ENCODE data around the gene KIAA1614. TPM values are rescaled to one million over a fixed set of nuclear protein-coding genes. Genes with fewer than 3 reads are reported as not detected.

Gene KIAA1614
- total and polyA plus RNA-seq, 10 of the 15 experiments (the other 5 are each of a cell fraction or from before 2014, with no cell fraction given): 0.03 to 1.0 (median 0.26) TPM; not detected in 1

DNA sequence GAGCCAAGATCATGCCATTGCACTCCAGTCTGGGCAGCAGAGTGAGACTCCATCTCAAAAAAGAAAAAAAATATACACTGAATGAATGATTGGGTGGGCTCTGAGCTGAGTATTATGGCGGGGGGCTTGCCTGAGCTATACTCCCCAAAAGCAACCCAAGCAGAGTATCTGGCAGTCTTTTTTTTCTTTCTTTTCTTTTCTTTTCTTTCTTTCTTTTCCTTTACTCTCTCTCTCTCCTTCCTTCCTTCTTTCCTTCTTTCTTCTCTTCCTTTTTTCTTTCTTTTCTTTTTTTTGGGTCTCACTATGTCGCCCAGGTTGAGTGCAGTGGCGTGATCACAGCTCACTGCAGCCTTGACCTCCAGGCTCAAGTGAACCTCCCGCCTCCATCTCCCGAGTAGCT is 27.7 kb downstream of the KIAA1614 start (continued):
- TF ChIP-seq RB1 (IDR thresholded peaks at IDR 0.05; ENCODE audit: borderline replicate concordance): no peak

DNA sequence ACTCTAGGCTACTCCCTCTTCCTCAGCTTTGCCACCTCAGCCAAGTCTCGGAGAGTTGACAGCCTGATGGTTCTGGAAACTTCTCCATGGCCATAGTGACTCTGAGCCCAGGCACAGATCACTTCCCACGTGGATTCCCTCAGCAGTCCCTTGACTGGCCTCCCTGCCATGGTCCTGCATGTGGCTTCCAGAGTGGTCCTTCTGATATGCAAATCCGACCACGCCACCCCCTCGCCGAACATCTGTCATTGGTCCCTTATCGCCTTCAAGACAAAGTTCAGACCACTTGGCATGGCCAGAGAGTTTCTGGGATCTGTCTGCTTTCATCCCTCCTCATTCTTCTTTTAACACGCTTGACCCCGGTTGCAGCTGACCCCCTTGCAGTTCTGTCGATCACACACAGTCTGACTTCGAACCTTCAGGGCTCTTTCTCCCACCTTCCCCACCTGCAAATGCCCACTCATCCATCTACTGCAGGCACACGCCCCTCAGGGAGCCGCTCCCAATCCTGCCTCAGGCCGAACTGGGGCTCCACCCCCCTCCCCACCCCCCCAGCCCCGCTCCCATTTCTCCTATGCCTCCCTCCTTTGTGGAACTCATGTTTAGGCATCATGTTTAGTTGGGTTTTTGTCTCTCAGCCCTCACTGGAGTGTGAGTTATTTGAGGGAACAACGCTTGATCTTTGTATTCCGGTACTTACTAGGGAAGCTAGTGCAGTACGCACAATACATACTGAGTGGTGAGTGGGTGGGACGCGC is 29.0 kb downstream of the KIAA1614 start:
- Histone ChIP-seq H4K20me1 (ENCODE audit: control insufficient read depth, insufficient read depth) (no peaks in the 10 kb centered on the region), H3K9me3 (replicated peaks; ENCODE audit: control insufficient read depth, insufficient read depth, low read length) (peaks cover 5% of the 10 kb centered on the region; the same call in 2 of the 3 replicates), H2AFZ (ENCODE audit: control insufficient read depth, low read depth, low read length) (no peak overlapping the region), H3K79me2 (ENCODE audit: control insufficient read depth, insufficient read depth, low read length) (no peaks in the 10 kb centered on the region), H3K4me3 (no peak overlapping the region), H3K27ac (ENCODE audit: control insufficient read depth, insufficient read depth) (no peak overlapping the region), H3K9ac (ENCODE audit: control insufficient read depth, insufficient read depth, low read length) (no peak overlapping the region), H3K4me2 (ENCODE audit: control insufficient read depth, insufficient read depth) (no peak overlapping the region), H3K4me1 (ENCODE audit: control insufficient read depth, insufficient read depth, low read length) (no peaks in the 10 kb centered on the region; the same call in 1 of the 2 replicates), H3K27me3 (replicated peaks in 1 of 2; ENCODE audit: control insufficient read depth in 2 of 2, insufficient read depth in 2 of 2, low read length in 1 of 2) (no peaks in the 10 kb centered on the region), H3K36me3 (ENCODE audit: control insufficient read depth in 2 of 2, insufficient read depth in 2 of 2, low read length in 1 of 2) (no peaks in the 10 kb centered on the region; a peak in 1 of 4 replicates)
- ATAC-seq (no peak), DNase-seq (ENCODE audit: low read depth, low spot score) (no peak), FAIRE-seq (no peak)
- BruUV-seq (replicated peaks): no TSS peak
- POLR2A ChIA-PET: no interaction called here
- SMC1A ChIA-PET (ENCODE audit: uncharacterized antibody, unreplicated experiment): no interaction called here
- intact Hi-C loops (cut with micrococcal nuclease; ENCODE audit: unreplicated experiment): no loop called here
- RAD21 ChIA-PET (ENCODE audit: unreplicated experiment): no interaction called here
- CTCF ChIA-PET: interaction anchor here (1.3 kb wide), 1 partner anchor 21 kb away, joined by 3 read pairs; no protein-coding TSS in a partner anchor
- in situ Hi-C loops (cut with MboI): no loop called here
- WGBS (ENCODE audit: insufficient coverage, insufficient replicate concordance, low lambda C conversion rate, missing lambda C conversion rate): 74% methylated on average over 20 of the region's 20 CpGs
- TF ChIP-seq, protein P1, sequence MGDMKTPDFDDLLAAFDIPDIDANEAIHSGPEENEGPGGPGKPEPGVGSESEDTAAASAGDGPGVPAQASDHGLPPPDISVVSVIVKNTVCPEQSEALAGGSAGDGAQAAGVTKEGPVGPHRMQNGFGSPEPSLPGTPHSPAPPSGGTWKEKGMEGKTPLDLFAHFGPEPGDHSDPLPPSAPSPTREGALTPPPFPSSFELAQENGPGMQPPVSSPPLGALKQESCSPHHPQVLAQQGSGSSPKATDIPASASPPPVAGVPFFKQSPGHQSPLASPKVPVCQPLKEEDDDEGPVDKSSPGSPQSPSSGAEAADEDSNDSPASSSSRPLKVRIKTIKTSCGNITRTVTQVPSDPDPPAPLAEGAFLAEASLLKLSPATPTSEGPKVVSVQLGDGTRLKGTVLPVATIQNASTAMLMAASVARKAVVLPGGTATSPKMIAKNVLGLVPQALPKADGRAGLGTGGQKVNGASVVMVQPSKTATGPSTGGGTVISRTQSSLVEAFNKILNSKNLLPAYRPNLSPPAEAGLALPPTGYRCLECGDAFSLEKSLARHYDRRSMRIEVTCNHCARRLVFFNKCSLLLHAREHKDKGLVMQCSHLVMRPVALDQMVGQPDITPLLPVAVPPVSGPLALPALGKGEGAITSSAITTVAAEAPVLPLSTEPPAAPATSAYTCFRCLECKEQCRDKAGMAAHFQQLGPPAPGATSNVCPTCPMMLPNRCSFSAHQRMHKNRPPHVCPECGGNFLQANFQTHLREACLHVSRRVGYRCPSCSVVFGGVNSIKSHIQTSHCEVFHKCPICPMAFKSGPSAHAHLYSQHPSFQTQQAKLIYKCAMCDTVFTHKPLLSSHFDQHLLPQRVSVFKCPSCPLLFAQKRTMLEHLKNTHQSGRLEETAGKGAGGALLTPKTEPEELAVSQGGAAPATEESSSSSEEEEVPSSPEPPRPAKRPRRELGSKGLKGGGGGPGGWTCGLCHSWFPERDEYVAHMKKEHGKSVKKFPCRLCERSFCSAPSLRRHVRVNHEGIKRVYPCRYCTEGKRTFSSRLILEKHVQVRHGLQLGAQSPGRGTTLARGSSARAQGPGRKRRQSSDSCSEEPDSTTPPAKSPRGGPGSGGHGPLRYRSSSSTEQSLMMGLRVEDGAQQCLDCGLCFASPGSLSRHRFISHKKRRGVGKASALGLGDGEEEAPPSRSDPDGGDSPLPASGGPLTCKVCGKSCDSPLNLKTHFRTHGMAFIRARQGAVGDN (IDR thresholded peaks at IDR 0.05): no peak
- TF ChIP-seq SP1 (IDR thresholded peaks at IDR 0.05; ENCODE audit: low read depth, low read length) (no peak), TBL1XR1 (IDR thresholded peaks at IDR 0.05; ENCODE audit: low read depth, low read length) (no peak), MYC (IDR thresholded peaks at IDR 0.05; ENCODE audit: insufficient read depth, insufficient read length, insufficient replicate concordance, low read length, severe bottlenecking) (no peak), CBX5 (IDR thresholded peaks at IDR 0.05; ENCODE audit: low read depth) (no peak), SREBF1 (IDR thresholded peaks at IDR 0.05; ENCODE audit: low read length) (no peak), FOXK2 (IDR thresholded peaks at IDR 0.05) (no peak), NBN (IDR thresholded peaks at IDR 0.05) (no peak), BMI1 (IDR thresholded peaks at IDR 0.05; ENCODE audit: borderline replicate concordance) (no peak)
- TF ChIP-seq, protein P2, sequence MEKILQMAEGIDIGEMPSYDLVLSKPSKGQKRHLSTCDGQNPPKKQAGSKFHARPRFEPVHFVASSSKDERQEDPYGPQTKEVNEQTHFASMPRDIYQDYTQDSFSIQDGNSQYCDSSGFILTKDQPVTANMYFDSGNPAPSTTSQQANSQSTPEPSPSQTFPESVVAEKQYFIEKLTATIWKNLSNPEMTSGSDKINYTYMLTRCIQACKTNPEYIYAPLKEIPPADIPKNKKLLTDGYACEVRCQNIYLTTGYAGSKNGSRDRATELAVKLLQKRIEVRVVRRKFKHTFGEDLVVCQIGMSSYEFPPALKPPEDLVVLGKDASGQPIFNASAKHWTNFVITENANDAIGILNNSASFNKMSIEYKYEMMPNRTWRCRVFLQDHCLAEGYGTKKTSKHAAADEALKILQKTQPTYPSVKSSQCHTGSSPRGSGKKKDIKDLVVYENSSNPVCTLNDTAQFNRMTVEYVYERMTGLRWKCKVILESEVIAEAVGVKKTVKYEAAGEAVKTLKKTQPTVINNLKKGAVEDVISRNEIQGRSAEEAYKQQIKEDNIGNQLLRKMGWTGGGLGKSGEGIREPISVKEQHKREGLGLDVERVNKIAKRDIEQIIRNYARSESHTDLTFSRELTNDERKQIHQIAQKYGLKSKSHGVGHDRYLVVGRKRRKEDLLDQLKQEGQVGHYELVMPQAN (conservative IDR thresholded peaks at IDR 0.05): no peak
- TF ChIP-seq, protein P3, sequence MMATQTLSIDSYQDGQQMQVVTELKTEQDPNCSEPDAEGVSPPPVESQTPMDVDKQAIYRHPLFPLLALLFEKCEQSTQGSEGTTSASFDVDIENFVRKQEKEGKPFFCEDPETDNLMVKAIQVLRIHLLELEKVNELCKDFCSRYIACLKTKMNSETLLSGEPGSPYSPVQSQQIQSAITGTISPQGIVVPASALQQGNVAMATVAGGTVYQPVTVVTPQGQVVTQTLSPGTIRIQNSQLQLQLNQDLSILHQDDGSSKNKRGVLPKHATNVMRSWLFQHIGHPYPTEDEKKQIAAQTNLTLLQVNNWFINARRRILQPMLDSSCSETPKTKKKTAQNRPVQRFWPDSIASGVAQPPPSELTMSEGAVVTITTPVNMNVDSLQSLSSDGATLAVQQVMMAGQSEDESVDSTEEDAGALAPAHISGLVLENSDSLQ (IDR thresholded peaks at IDR 0.05): no peak

Data from GM12878 (cell line).